NCI-H345 treated with DMSO at 0.1 percent for 48 hours (cell line): ENCODE measurements around the gene DCP1B.

Experiments used
- DNase-seq: peaks from one replicate; lab custom pipeline; 2025; ENCODE audit not compliant: unreplicated experiment; lab: John Stamatoyannopoulos, UW

Gene DCP1B

GRCh38 chr12:1906579-1906978 lies 97.7 kb downstream of the DCP1B start:
- DNase-seq, result no peak

- DNase-seq, result no peak
Observed at GRCh38 chr12:1904875-1905274, 99.4 kb downstream of the DCP1B start.

- DNase-seq, result no peak
Observed at GRCh38 chr12:1896964-1897363, 107.3 kb downstream of the DCP1B start.
